DOHH2 (cell line): ENCODE results near the gene HLA-DQA1.

Experiments used
- EZH2phosphoT487 ChIP-seq: fragments of 200-600 bp; sonication (generic); IDR thresholded peaks from 2 replicates; pipeline ENCODE4 v1.6.1; 2017; ENCODE audit warnings: borderline replicate concordance, mild to moderate bottlenecking, antibody characterized with exemption, low read length, moderate library complexity, mixed read lengths
- TF ChIP-seq, protein P1 (sequence below): fragments of 200-600 bp; sonication (generic); IDR thresholded peaks from one replicate; pipeline ENCODE4 v1.5.1; 2014; ENCODE audit warnings: antibody characterized with exemption, mild to moderate bottlenecking, low read depth, low read length; ENCODE audit not compliant: poor library complexity, severe bottlenecking

DNA sequence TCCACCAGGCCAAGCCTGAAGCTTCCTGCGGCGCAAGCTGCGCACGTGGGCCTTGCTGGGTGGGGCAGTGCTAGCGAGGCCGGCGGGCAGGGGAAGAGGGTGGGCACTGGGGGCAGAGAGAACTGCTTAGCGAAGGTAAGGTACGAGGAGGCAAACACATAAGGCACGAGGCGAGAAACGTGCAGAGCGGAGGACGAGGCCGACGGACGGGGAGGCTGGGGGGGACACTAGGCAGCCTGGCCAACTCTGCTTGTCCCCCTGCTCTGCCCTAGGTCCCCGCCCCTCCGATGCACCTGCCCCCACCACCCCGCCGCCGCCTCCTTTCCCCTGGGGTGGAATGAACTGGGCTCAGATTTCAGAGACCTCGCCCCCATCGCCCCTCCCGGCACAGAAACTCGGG lies 27.1 kb downstream of the HLA-DQA1 start:
- TF ChIP-seq, protein P1, sequence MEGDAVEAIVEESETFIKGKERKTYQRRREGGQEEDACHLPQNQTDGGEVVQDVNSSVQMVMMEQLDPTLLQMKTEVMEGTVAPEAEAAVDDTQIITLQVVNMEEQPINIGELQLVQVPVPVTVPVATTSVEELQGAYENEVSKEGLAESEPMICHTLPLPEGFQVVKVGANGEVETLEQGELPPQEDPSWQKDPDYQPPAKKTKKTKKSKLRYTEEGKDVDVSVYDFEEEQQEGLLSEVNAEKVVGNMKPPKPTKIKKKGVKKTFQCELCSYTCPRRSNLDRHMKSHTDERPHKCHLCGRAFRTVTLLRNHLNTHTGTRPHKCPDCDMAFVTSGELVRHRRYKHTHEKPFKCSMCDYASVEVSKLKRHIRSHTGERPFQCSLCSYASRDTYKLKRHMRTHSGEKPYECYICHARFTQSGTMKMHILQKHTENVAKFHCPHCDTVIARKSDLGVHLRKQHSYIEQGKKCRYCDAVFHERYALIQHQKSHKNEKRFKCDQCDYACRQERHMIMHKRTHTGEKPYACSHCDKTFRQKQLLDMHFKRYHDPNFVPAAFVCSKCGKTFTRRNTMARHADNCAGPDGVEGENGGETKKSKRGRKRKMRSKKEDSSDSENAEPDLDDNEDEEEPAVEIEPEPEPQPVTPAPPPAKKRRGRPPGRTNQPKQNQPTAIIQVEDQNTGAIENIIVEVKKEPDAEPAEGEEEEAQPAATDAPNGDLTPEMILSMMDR, result no peak
- TF ChIP-seq EZH2phosphoT487, result no peak
